Ovary (tissue), 9 donors: ENCODE data around the gene NFASC. TPM values are rescaled to one million over a fixed set of nuclear protein-coding genes. Genes with fewer than 3 reads are reported as not detected.

ENCODE experiments used
- DNase-seq, 5 donors: peaks; one replicate each; pipeline ENCODE4 v3.0.0-alpha.2; 2019 to 2020
- H3K27ac ChIP-seq, 2 donors: fragments of 200-600 bp; one replicate each; pipeline versions ENCODE4 v1.5.1 to v1.8.0; 2019 to 2022
- H3K27me3 ChIP-seq: fragments of 200-600 bp; one replicate; pipeline ENCODE4 v1.8.0; 2022
- H3K36me3 ChIP-seq: fragments of 200-600 bp; sonication (generic); one replicate; pipeline ENCODE4 v1.5.1; 2019
- H3K4me1 ChIP-seq: one replicate; pipeline ENCODE4 v1.8.1; 2013; ENCODE audit warnings: mild to moderate bottlenecking, moderate library complexity; ENCODE audit not compliant: insufficient read depth
- H3K4me3 ChIP-seq: fragments of 200-600 bp; sonication (generic); one replicate; pipeline ENCODE4 v1.5.1; 2017
- H3K9me3 ChIP-seq, 2 donors: fragments of 200-600 bp in 1 of 2; sonication (generic) in 1 of 2; one replicate each; pipeline versions ENCODE4 v1.5.1 to v1.8.1; 2013 to 2019; ENCODE audit warnings: mild to moderate bottlenecking in 1 of 2, moderate library complexity in 1 of 2
- CTCF ChIP-seq, 3 donors: fragments of 450-650 bp in 2 of 3; fragments of 200-600 bp in 1 of 3; IDR thresholded peaks; one replicate each; pipeline versions ENCODE4 v1.5.1 to v1.8.0; 2016 to 2022; ENCODE audit warnings: antibody characterized with exemption in 3 of 3, mild to moderate bottlenecking in 1 of 3
- EP300 ChIP-seq: sonication (generic); formaldehyde crosslinking; IDR thresholded peaks from one replicate; pipeline ENCODE4 v1.6.1; 2017; ENCODE audit warnings: antibody characterized with exemption
- POLR2A ChIP-seq: fragments of 450-650 bp; IDR thresholded peaks from one replicate; pipeline ENCODE4 v1.6.1; 2017; ENCODE audit warnings: antibody characterized with exemption, mild to moderate bottlenecking, moderate library complexity
- WGBS, 3 donors: extraction: QIAGEN DNeasy Blood & Tissue Kit in 1 of 3; methylation state at CpG; one replicate each; pipeline versions ENCODE4 v1.1.5 to v1.1.7; 2013 to 2017; 5-methylcytosine and 5-hydroxymethylcytosine counted together
- intact Hi-C, 4 donors: fragments of 100-400 bp; cut with DNase I; formaldehyde crosslinking; loops; one replicate each; pipeline versions ENCODE4 v1.11.0 to v1.15.1; 2022 to 2023
- polyA plus RNA-seq, 2 donors: library from polyadenylated mRNA; stranded (reverse); fragments of 200-250 nt in 1 of 2; fragments of 350-450 nt in 1 of 2; fragmentation: Illumina TruSeq in 1 of 2; extraction: RNeasy Lipid Tissue Mini Kit (QIAGEN cat#74804) in 1 of 2; gene quantifications; one replicate each; pipeline ENCODE4 v1.2.3, GENCODE V29; 2013 to 2014
- total RNA-seq, 7 donors: library from RNA; depleted of rRNA in 2 of 7; stranded (reverse); fragments of >200 nt in 2 of 7; fragmentation: NEBNext Ultra II Directional in 3 of 7; extraction: Animal tissue kit (Norgen Biotek cat#: 25700) in 3 of 7; gene quantifications; one replicate each; pipeline versions ENCODE4 v1.1.0 to v1.2.4, GENCODE V29; 2016 to 2023
- donor health status: DM: no; HTN: no; CAD: no; lungs with moderate emphysema.
- donor health status: DM: no; HTN: no; CAD: no.
- donor health status: Bipolar disorder and iron deficiency.
- donor health status: DM: yes; HTN: yes; CAD: no.
- donor health status: DM: no; HTN: no; CAD: no.
- donor health status: DM: yes; HTN: yes; CAD: no.

NFASC gene
- total and polyA plus RNA-seq, 9 donors = 9.3 to 73.2 (median 20.9) TPM

DNA sequence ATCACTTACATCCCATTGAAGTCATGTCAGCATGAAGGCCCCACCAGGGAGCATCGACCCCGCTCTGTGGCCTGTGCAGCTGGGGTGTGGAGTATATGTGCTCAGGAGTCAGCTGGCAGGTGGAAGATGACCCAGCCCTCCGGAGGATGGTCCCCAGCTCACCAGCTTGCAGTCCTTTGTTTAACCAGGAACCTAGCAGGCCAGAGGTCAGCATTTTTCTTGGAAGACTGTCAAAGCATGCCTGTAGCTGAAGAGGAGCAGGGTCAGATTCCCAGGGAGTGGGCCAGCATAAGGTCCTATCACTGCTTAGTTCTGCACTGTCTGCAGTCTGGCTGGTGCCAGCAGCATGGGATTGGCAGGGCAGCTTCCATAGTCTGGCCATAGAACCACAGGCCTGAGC, 12.7 kb downstream of the NFASC start:
- H3K27ac ChIP-seq = no peak overlapping the region
- H3K27me3 ChIP-seq = no peaks in the 10 kb centered on the region
- no peak overlapping the region for H3K4me3 ChIP-seq
- no peaks in the 10 kb centered on the region for H3K36me3 ChIP-seq
- no peak for DNase-seq
- no peak for TF ChIP-seq CTCF (IDR thresholded peaks at IDR 0.05)
- no peak for TF ChIP-seq EP300
- no peak for TF ChIP-seq POLR2A
- WGBS, 3 donors = 62 to 78% (median 77%) methylated on average over 3 of the region's 3 CpGs
- no peaks in the 10 kb centered on the region for H3K9me3 ChIP-seq
- H3K4me1 ChIP-seq = peaks cover 37% of the 10 kb centered on the region
- intact Hi-C loops = no loop called here

- intact Hi-C loops = loop anchor here in 1 of 4 donors (5.0 kb wide), 1 partner anchor 57 kb away; no protein-coding TSS in a partner anchor
- Histone ChIP-seq H3K27me3 (no peaks in the 10 kb centered on the region), H3K4me1 (peaks cover 33% of the 10 kb centered on the region), H3K4me3 (no peak overlapping the region), H3K9me3 (no peaks in the 10 kb centered on the region), H3K36me3 (no peaks in the 10 kb centered on the region), H3K27ac (peak overlapping the region in 1 of 2 donors; percentile 3)
- TF ChIP-seq EP300 (no peak), CTCF (IDR thresholded peaks at IDR 0.05) (no peak), POLR2A (no peak)
- WGBS, 3 donors = 9 to 13% (median 10%) methylated on average over 4 of the region's 4 CpGs
- peak in 2 of 5 donors; percentile 25 to 61 for DNase-seq
These were observed 14.6 kb downstream of the NFASC start for GRCh38 chr1:204885288-204885711.

- H3K4me3 ChIP-seq = peak overlapping the region; percentile 6
- H3K4me1 ChIP-seq = peaks cover 30% of the 10 kb centered on the region
- intact Hi-C loops = loop anchor here in 1 of 4 donors (5.0 kb wide), 1 partner anchor 57 kb away; no protein-coding TSS in a partner anchor
- peak overlapping the region in 1 of 2 donors; percentile 3 for H3K27ac ChIP-seq
- 15 to 16% (median 15%) methylated on average over 8 of the region's 8 CpGs for WGBS, 3 donors
- no peaks in the 10 kb centered on the region for H3K27me3 ChIP-seq
- no peaks in the 10 kb centered on the region for H3K36me3 ChIP-seq
- no peaks in the 10 kb centered on the region for H3K9me3 ChIP-seq
- TF ChIP-seq CTCF (IDR thresholded peaks at IDR 0.05) (no peak), POLR2A (no peak), EP300 (no peak)
- no peak for DNase-seq
These were observed 15.1 kb downstream of the NFASC start for GRCh38 chr1:204885790-204886189.

GRCh38 chr1:204887846-204888245, 17.2 kb downstream of the NFASC start:
- H3K9me3 ChIP-seq = no peaks in the 10 kb centered on the region
- TF ChIP-seq EP300 = no peak
- no peak for TF ChIP-seq POLR2A
- TF ChIP-seq CTCF (IDR thresholded peaks at IDR 0.05) = no peak
- H3K4me1 ChIP-seq = peaks cover 25% of the 10 kb centered on the region
- H3K27me3 ChIP-seq = no peaks in the 10 kb centered on the region
- no peak for DNase-seq
- no peaks in the 10 kb centered on the region for H3K36me3 ChIP-seq
- H3K27ac ChIP-seq = no peak overlapping the region
- 58 to 75% (median 67%) methylated on average over 2 of the region's 2 CpGs for WGBS, 3 donors
- H3K4me3 ChIP-seq = no peak overlapping the region
- intact Hi-C loops = loop anchor here in 1 of 4 donors (5.0 kb wide), 1 partner anchor 54 kb away; no protein-coding TSS in a partner anchor
